ENCODE data around the gene PELI2.

The PELI2 gene

GRCh38 chr14:56313789-56314188 is 195.6 kb downstream of the PELI2 start:
- DNase-seq = no peak

- DNase-seq = no peak
These were observed 200.3 kb downstream of the PELI2 start for GRCh38 chr14:56318393-56319115.

GRCh38 chr14:56321861-56322260 is 203.7 kb downstream of the PELI2 start:
- no peak for DNase-seq

GRCh38 chr14:56322531-56322930 is 204.3 kb downstream of the PELI2 start:
- no peak for DNase-seq

GRCh38 chr14:56324454-56324853 is 206.2 kb downstream of the PELI2 start:
- DNase-seq = no peak

- no peak for DNase-seq
These were observed 206.9 kb downstream of the PELI2 start for GRCh38 chr14:56324856-56325699.

GRCh38 chr14:56328021-56328420 is 209.8 kb downstream of the PELI2 start:
- DNase-seq = no peak

GRCh38 chr14:56331592-56332216 is 213.5 kb downstream of the PELI2 start:
- DNase-seq = no peak

GRCh38 chr14:56333359-56334292 is 215.4 kb downstream of the PELI2 start:
- DNase-seq = peak; percentile 3 to 8

GRCh38 chr14:56334458-56334857 is 216.2 kb downstream of the PELI2 start:
- DNase-seq = no peak

- DNase-seq = no peak
These were observed 220.5 kb downstream of the PELI2 start for GRCh38 chr14:56338674-56339073.

GRCh38 chr14:56339855-56340701 is 221.9 kb downstream of the PELI2 start:
- peak; percentile 94 to 95 for DNase-seq

GRCh38 chr14:56340932-56341331 is 222.7 kb downstream of the PELI2 start:
- DNase-seq = peak in 1 of 2 experiments; percentile 7

GRCh38 chr14:56341766-56342493 is 223.7 kb downstream of the PELI2 start:
- no peak for DNase-seq

GRCh38 chr14:56342494-56342942 is 224.3 kb downstream of the PELI2 start:
- no peak for DNase-seq

GRCh38 chr14:56349960-56350359 is 231.7 kb downstream of the PELI2 start:
- DNase-seq = no peak
